GM12873 (cell line): Measurements from ENCODE around the gene SPTBN5.

Source experiments
- CTCF ChIP-seq: IDR thresholded peaks from 2 replicates; pipeline ENCODE4 v1.5.1; 2012; ENCODE audit warnings: low read depth, mild to moderate bottlenecking, moderate library complexity, low read length, control low read depth; ENCODE audit not compliant: insufficient read depth; ENCODE audit errors: missing control alignments

Gene SPTBN5

GRCh38 chr15:41825572-41826535, 68.0 kb downstream of the SPTBN5 start:
- TF ChIP-seq CTCF: no peak

- no peak for TF ChIP-seq CTCF
These were observed 68.7 kb downstream of the SPTBN5 start for GRCh38 chr15:41825145-41825544.

- TF ChIP-seq CTCF: no peak
These were observed 69.6 kb downstream of the SPTBN5 start for GRCh38 chr15:41824062-41824745.

GRCh38 chr15:41823502-41823901, 70.4 kb downstream of the SPTBN5 start:
- TF ChIP-seq CTCF: no peak

- TF ChIP-seq CTCF: no peak
These were observed 70.9 kb downstream of the SPTBN5 start for GRCh38 chr15:41822957-41823356.

GRCh38 chr15:41822471-41822870, 71.4 kb downstream of the SPTBN5 start:
- no peak for TF ChIP-seq CTCF

GRCh38 chr15:41821831-41822230, 72.0 kb downstream of the SPTBN5 start:
- TF ChIP-seq CTCF: no peak
